SJCRH30 (cell line): ENCODE results near the gene DCHS1. TPM values are rescaled to one million over a fixed set of nuclear protein-coding genes. Genes with fewer than 3 reads are reported as not detected.

ENCODE experiments used
- DNase-seq, 2 experiments: peaks; one replicate each; pipeline ENCODE4 v3.0.0-alpha.2; 2015 to 2020
- H3K27ac ChIP-seq: fragments of 250-450 bp; sonication (Bioruptor Pico); 2 replicates; pipeline ENCODE4 v1.5.1; 2020; ENCODE audit warnings: mild to moderate bottlenecking, moderate library complexity
- H3K27me3 ChIP-seq: fragments of 250-450 bp; sonication (Bioruptor Pico); 2 replicates; pipeline ENCODE4 v1.5.1; 2020; ENCODE audit warnings: mild to moderate bottlenecking, moderate library complexity
- H3K36me3 ChIP-seq: fragments of 250-450 bp; sonication (Bioruptor Pico); 2 replicates; pipeline ENCODE4 v1.5.1; 2020; ENCODE audit warnings: mild to moderate bottlenecking, moderate library complexity
- H3K4me1 ChIP-seq: fragments of 250-450 bp; sonication (Bioruptor Pico); 2 replicates; pipeline ENCODE4 v1.5.1; 2020; ENCODE audit warnings: mild to moderate bottlenecking, moderate library complexity
- H3K4me3 ChIP-seq: fragments of 250-450 bp; sonication (Bioruptor Pico); 2 replicates; pipeline ENCODE4 v1.5.1; 2020; ENCODE audit warnings: mild to moderate bottlenecking, moderate library complexity
- H3K9me3 ChIP-seq: fragments of 250-450 bp; sonication (Bioruptor Pico); replicated peaks from 2 replicates; pipeline ENCODE4 v1.5.1; 2020; ENCODE audit warnings: mild to moderate bottlenecking, moderate library complexity
- total RNA-seq: library from RNA; depleted of rRNA; stranded (reverse); fragments of >200 nt; shearing (Covaris generic); gene quantifications from 2 replicates; pipeline ENCODE4 v1.2.3, GENCODE V29; 2014

The DCHS1 gene
- total RNA-seq, 1 experiment from 2014 or later, result 9.6 TPM

- H3K9me3 ChIP-seq, result no peaks in the 10 kb centered on the region
- no peaks in the 10 kb centered on the region for H3K36me3 ChIP-seq
- no peak overlapping the region for H3K27ac ChIP-seq
- no peak overlapping the region for H3K4me3 ChIP-seq
- no peaks in the 10 kb centered on the region; the same call in 1 of the 2 replicates for H3K4me1 ChIP-seq
- H3K27me3 ChIP-seq, result no peaks in the 10 kb centered on the region
- DNase-seq, result no peak
These were observed 33.1 kb downstream of the DCHS1 start for GRCh38 chr11:6622261-6623171.

GRCh38 chr11:6621711-6622211, 33.8 kb downstream of the DCHS1 start:
- no peak for DNase-seq
- no peak overlapping the region for H3K4me3 ChIP-seq
- no peaks in the 10 kb centered on the region for H3K9me3 ChIP-seq
- no peaks in the 10 kb centered on the region for H3K36me3 ChIP-seq
- H3K27ac ChIP-seq, result no peak overlapping the region
- H3K4me1 ChIP-seq, result no peaks in the 10 kb centered on the region; the same call in 1 of the 2 replicates
- no peaks in the 10 kb centered on the region for H3K27me3 ChIP-seq

GRCh38 chr11:6620636-6621035, 35.0 kb downstream of the DCHS1 start:
- no peak overlapping the region for H3K27ac ChIP-seq
- H3K4me3 ChIP-seq, result no peak overlapping the region
- no peaks in the 10 kb centered on the region for H3K27me3 ChIP-seq
- no peaks in the 10 kb centered on the region; the same call in 1 of the 2 replicates for H3K4me1 ChIP-seq
- no peaks in the 10 kb centered on the region for H3K9me3 ChIP-seq
- DNase-seq, result no peak
- no peaks in the 10 kb centered on the region for H3K36me3 ChIP-seq

- Histone ChIP-seq H3K36me3 (no peaks in the 10 kb centered on the region), H3K4me3 (peak within 1 kb of the TSS; percentile 64)
These were observed 36.4 kb downstream of the DCHS1 start, which contains the start of gene TPP1 for GRCh38 chr11:6619004-6619745. Gene TPP1, minus strand, starts transcription at chr11:6619422. Its CDS starts 22 bp downstream, at chr11:6619400.

GRCh38 chr11:6618117-6619003, 37.2 kb downstream of the DCHS1 start:
- DNase-seq, result no peak
- no peaks in the 10 kb centered on the region for H3K9me3 ChIP-seq
- peak overlapping the region; percentile 64 for H3K4me3 ChIP-seq

More at GRCh38 chr11:6619004-6619745, 36.4 kb downstream of the DCHS1 start, which contains the start of gene TPP1:
- Histone ChIP-seq H3K4me1 (no peaks in the 10 kb centered on the region; the same call in 1 of the 2 replicates), H3K27me3 (no peaks in the 10 kb centered on the region), H3K9me3 (no peaks in the 10 kb centered on the region), H3K27ac (no peak within 1 kb of the TSS)
- peak; percentile 92 to 95 for DNase-seq

GRCh38 chr11:6617315-6617781, 38.3 kb downstream of the DCHS1 start:
- Histone ChIP-seq H3K27ac (no peak overlapping the region), H3K27me3 (no peaks in the 10 kb centered on the region), H3K4me1 (no peaks in the 10 kb centered on the region; the same call in 1 of the 2 replicates), H3K4me3 (no peak overlapping the region), H3K36me3 (no peaks in the 10 kb centered on the region), H3K9me3 (no peaks in the 10 kb centered on the region)
- DNase-seq, result no peak

More at GRCh38 chr11:6618117-6619003, 37.2 kb downstream of the DCHS1 start:
- Histone ChIP-seq H3K27me3 (no peaks in the 10 kb centered on the region), H3K27ac (no peak overlapping the region), H3K4me1 (no peaks in the 10 kb centered on the region; the same call in 1 of the 2 replicates), H3K36me3 (no peaks in the 10 kb centered on the region)

GRCh38 chr11:6616596-6617250, 38.9 kb downstream of the DCHS1 start:
- Histone ChIP-seq H3K4me3 (no peak overlapping the region), H3K9me3 (no peaks in the 10 kb centered on the region), H3K27ac (no peak overlapping the region), H3K36me3 (no peaks in the 10 kb centered on the region), H3K4me1 (no peaks in the 10 kb centered on the region; the same call in 1 of the 2 replicates), H3K27me3 (no peaks in the 10 kb centered on the region)
- no peak for DNase-seq

GRCh38 chr11:6615882-6616585, 39.6 kb downstream of the DCHS1 start:
- Histone ChIP-seq H3K4me3 (no peak overlapping the region), H3K4me1 (no peaks in the 10 kb centered on the region; the same call in 1 of the 2 replicates), H3K9me3 (no peaks in the 10 kb centered on the region), H3K27me3 (no peaks in the 10 kb centered on the region), H3K36me3 (no peaks in the 10 kb centered on the region; the same call in 1 of the 2 replicates), H3K27ac (no peak overlapping the region)
- DNase-seq, result no peak

GRCh38 chr11:6615046-6615445, 40.6 kb downstream of the DCHS1 start:
- no peaks in the 10 kb centered on the region for H3K27me3 ChIP-seq
- no peaks in the 10 kb centered on the region; the same call in 1 of the 2 replicates for H3K4me1 ChIP-seq
- DNase-seq, result no peak
- H3K4me3 ChIP-seq, result no peak overlapping the region
- no peaks in the 10 kb centered on the region for H3K9me3 ChIP-seq
- no peak overlapping the region for H3K27ac ChIP-seq
- peaks cover 9% of the 10 kb centered on the region for H3K36me3 ChIP-seq

GRCh38 chr11:6614446-6614845, 41.2 kb downstream of the DCHS1 start:
- peaks cover 15% of the 10 kb centered on the region for H3K36me3 ChIP-seq
- H3K4me1 ChIP-seq, result no peaks in the 10 kb centered on the region; the same call in 1 of the 2 replicates

GRCh38 chr11:6613496-6613895, 42.1 kb downstream of the DCHS1 start:
- Histone ChIP-seq H3K27ac (no peak overlapping the region), H3K4me1 (no peaks in the 10 kb centered on the region; the same call in 1 of the 2 replicates), H3K36me3 (peaks cover 25% of the 10 kb centered on the region), H3K27me3 (no peaks in the 10 kb centered on the region), H3K4me3 (no peak overlapping the region), H3K9me3 (no peaks in the 10 kb centered on the region)
- no peak for DNase-seq

More at GRCh38 chr11:6614446-6614845, 41.2 kb downstream of the DCHS1 start:
- Histone ChIP-seq H3K9me3 (no peaks in the 10 kb centered on the region), H3K27me3 (no peaks in the 10 kb centered on the region), H3K27ac (no peak overlapping the region), H3K4me3 (no peak overlapping the region)
- no peak for DNase-seq

GRCh38 chr11:6612213-6613041, 43.2 kb downstream of the DCHS1 start, which contains the start of gene TAF10:
Gene TAF10, minus strand, starts transcription at chr11:6612216. Its CDS starts 27 bp downstream, at chr11:6612189.
- H3K9me3 ChIP-seq, result no peaks in the 10 kb centered on the region
- peak; percentile 95 to 97 for DNase-seq
- H3K27me3 ChIP-seq, result no peaks in the 10 kb centered on the region
- peaks cover 5% of the 10 kb centered on the region for H3K4me1 ChIP-seq
- H3K36me3 ChIP-seq, result peaks cover 27% of the 10 kb centered on the region
- peak within 1 kb of the TSS; percentile 66 for H3K4me3 ChIP-seq
- peak within 1 kb of the TSS; percentile 79 for H3K27ac ChIP-seq
